Hair follicular keratinocyte (primary cell): Measurements from ENCODE around the gene DOK3. TPM values are rescaled to one million over a fixed set of nuclear protein-coding genes. Genes with fewer than 3 reads are reported as not detected.

Experiments
- total RNA-seq: library from RNA; depleted of rRNA; stranded (reverse); fragments of >200 nt; gene quantifications from 2 replicates; pipeline ENCODE4 v1.2.3, GENCODE V29; 2015

Gene DOK3
- 0.53 and 0.55 TPM in 2 replicates for total RNA-seq

DNA sequence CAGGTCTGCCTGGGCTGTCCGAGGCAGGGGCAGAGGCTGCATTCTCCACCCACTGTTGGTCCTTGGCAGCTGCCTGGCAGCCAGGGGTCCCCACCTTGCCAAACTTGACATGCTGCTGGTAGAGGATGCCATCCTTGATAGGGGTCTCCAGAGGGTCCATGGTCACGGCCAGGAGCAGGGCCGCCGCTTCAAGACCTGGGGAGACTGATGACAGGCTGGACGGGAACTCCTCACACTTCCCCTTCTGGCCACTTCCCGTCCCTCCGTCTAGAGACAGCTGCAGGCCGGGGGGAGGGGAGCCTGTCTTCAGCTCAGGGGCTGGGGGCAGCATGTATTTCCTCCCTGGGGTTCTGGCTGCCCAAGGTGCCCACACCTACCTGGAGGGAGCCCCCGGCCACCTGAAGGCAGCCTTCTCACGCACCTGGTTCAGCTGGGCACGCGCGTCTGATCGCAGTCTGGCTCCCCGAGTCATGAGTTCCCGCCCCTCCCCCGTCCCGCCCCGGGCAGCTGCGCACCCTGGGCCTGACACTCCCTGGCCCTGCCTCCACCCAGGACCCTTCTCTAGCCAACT lies at the start of gene DOK3:
Gene DOK3, minus strand, starts transcription at position 446 of the 571 bp plus-strand sequence. Its CDS starts 286 bp downstream, at position 160.

GRCh38 chr5:177554474-177555111 lies 45.0 kb upstream of the DOK3 start, which contains the start of gene FAM193B:
FAM193B (minus strand) TSS chr5:177554563; CDS start chr5:177554458, 105 bp downstream.

DNA sequence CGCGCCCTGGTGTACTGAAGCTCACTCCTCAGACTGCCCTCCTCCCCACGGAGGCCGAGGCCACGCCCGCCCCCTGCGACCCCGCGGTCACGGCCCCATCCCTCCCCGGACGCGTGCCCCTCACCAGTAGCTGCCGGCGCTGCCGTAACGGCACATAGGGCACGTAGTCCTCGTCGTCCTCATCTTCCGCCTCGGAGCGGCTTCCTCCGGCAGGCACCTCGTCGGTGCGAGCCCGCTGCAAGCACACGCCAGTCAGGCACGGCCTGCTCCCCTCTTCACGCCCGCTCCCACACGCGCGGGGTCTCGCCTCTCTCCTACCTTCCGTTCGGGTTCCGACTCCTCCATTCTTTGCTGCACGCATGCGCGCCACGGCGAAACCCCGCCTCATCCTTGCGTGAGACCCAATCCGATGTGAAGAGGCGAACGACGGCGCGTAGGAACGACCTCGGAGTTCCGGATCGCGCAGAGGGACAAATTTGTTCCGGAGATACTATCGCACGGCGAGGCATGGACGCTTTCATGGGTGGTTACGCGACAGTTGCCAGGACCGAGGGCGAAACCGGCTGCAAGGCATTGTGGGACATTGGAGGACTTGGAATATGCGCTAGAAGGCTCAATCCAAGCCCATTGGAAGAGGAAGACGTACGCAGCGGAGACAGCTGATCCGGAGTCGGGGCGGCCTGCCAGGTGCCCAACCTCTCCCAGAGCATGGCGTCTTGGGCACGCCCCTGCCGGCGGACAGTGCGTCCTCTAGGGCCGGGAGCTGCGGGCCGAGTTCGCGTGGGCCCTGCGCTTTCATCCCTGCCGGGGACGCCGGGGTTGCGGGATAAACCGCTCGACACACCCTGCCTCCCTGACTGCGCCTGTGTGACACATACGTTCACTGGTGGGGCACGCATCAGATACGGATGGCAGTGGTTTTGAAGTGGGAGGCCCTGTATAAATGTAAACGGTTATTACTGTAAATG lies 7.3 kb upstream of the DOK3 start, which contains the start of gene DDX41:
Gene DDX41, minus strand, starts transcription at position 361 of the 968 bp plus-strand sequence. Its CDS starts 16 bp downstream, at position 345.

DNA sequence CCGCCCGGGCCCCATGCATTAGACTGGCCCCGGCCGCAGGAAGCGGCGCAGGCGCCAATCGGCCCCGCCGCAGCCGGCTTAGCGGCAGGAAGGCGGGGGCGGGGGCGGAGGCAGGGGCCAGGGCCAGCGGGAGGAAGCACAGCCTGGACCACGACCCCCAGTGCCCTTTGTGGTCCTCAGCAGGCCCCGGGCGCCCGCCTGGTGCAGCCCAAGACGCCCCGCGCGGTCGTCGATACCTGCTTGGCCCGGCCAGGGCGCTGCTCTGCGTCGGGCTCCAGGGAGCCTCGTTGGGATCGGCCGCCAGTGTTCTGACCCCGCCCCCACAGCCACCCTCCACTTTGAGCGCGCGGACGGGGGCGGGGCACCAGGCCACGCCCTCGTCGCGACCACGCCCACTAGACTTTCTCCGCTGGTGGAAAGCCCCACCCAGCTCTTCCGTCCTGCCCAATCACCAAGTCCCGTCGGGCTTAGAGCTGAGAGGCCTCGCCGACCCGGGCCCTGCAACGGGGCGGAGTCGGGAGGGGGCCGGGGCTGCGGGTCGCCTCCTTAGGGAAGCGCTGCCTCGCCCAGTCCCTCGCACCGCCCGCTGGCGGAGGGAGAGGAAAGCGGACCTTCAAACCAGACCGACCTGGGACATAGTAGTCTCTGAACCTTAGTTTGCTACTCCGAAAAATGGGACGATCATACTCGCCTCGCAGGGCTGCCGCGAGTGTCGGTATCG lies 12.2 kb downstream of the DOK3 start, which contains the start of gene PDLIM7:
Gene PDLIM7, minus strand, starts transcription at position 313 of the 721 bp plus-strand sequence. CDS start 1,092 bp downstream, outside the sequence.

GRCh38 chr5:177473443-177474001 lies 36.1 kb downstream of the DOK3 start, which contains the start of gene DBN1:
DBN1 (minus strand) TSS chr5:177473634; CDS start chr5:177473521, 113 bp downstream.

Other genes starting within 250 kb of the DOK3 start
- gene RAB24, start 206.1 kb downstream of the DOK3 start, total RNA-seq, result 10.7 and 12.6 TPM in 2 replicates
- 154 and 208 TPM in 2 replicates for gene PRELID1, start 206.0 kb downstream of the DOK3 start, total RNA-seq
- 4.7 and 28.7 TPM in 2 replicates for gene MXD3, start 197.9 kb downstream of the DOK3 start, total RNA-seq
- gene LMAN2, start 158.2 kb downstream of the DOK3 start, total RNA-seq, result 258 and 315 TPM in 2 replicates
- 15.5 and 17.8 TPM in 2 replicates for gene RGS14, start 151.9 kb downstream of the DOK3 start, total RNA-seq
- gene SLC34A1, start 125.4 kb downstream of the DOK3 start, total RNA-seq, result not detected in 2 replicates
- not detected in 2 replicates for gene PFN3, start 109.2 kb downstream of the DOK3 start, total RNA-seq
- 7.5 and 8.3 TPM in 2 replicates for gene F12, start 100.3 kb downstream of the DOK3 start, total RNA-seq
- gene GRK6, start 83.2 kb downstream of the DOK3 start, total RNA-seq, result 42.3 and 51.4 TPM in 2 replicates
- gene PRR7, start 63.0 kb downstream of the DOK3 start, total RNA-seq, result 22.4 and 35.6 TPM in 2 replicates
- 106 and 126 TPM in 2 replicates for gene DBN1, start 36.2 kb downstream of the DOK3 start, total RNA-seq
- 157 and 206 TPM in 2 replicates for gene PDLIM7, start 12.2 kb downstream of the DOK3 start, total RNA-seq
- gene DDX41, start 7.1 kb upstream of the DOK3 start, total RNA-seq, result 82.1 and 121 TPM in 2 replicates
- 16.0 and 19.3 TPM in 2 replicates for gene FAM193B, start 44.7 kb upstream of the DOK3 start, total RNA-seq
- 171 and 185 TPM in 2 replicates for gene TMED9, start 82.4 kb upstream of the DOK3 start, total RNA-seq
- gene B4GALT7, start 90.3 kb upstream of the DOK3 start, total RNA-seq, result 34.1 and 40.7 TPM in 2 replicates